ENCODE measurements around the gene IBSP.

IBSP gene

DNA sequence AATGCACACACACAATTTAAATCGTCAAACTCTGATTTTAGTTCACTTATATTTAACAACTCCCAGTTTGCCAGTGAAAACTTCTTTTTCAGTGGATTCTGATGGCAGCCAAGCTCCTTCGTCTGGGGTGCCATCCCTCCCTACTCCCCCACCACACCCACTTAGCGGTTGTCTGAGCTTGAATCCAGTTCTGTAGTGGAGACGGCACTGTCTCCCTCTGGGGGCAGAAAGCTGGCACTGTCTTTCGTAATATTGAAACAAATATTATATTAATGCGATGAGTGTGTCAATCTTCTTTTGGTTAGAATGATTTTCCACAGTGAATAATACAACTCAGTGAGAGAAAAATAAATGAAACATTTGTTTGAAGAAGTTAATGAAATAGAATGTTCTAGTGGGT, 38.9 kb downstream of the IBSP start:
- no peak for DNase-seq (ENCODE audit: low spot score)

DNA sequence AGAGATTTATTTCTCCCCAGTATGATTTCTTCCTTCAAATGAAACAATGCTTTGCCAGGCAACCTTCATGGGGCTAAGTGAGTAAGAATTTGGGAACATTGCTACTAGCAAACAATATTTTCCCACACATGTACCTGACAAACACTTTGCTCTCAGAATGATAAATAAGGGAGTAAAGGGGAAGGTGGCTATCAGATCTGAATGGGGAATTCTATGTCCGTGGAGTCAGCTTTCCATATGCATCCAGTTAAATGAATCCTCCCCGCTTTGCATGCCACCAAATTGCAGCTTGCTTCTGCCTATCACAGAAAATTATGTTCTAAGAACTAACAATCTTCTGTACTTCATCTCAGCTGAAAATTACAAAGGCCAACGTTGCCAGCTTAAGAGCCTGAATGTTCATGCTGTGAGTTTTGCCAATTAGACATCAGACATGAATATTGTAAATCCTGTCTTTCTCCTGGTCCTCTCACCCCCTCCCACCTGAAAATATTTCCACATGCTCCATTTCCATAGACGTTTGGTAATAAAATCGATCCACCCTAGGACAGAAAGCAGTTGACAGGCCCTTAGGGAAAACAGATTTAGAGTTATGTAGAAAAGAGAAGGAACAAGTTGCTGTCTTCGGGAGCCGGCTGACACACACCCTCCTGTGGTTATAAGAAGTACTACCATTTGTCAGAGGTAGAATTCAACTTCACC, 39.7 kb downstream of the IBSP start:
- DNase-seq (ENCODE audit: low spot score): peak; percentile 34

DNA sequence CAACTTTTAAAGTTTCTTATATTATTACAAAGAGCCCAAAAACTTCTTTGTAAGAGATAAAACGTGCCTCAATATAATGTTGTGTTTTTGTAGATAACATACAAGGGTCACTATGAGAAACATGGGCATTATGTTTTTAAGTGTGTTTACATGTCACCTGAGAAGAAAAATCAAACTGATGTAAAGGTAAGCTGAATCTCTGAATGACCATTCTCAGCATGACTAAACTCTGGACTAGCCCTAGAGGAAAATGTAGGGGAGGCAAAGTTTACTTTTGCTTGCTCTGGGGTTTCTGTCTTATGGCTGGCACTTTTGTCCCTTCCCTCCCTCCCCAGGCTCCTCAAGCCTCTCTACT, 40.2 kb downstream of the IBSP start:
- no peak for DNase-seq (ENCODE audit: low spot score)

DNA sequence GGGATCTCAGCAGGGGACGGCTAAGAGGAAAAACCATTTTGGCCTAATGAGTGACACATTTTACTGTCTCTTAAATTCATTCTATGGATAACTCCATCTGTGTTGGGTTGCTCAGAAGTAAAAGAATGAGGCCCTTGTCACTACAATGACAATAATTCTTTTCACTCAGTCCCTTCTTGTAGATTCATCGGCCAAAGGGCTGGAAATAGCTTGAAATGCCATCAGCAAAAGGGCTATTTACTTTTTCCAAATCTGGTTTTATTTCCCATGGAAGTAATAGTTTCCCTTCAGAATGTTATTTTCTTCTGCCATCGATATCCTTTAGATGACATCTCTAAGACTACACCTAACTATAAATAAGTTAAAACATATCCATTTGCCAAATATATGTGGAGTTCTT, 40.8 kb downstream of the IBSP start:
- no peak for DNase-seq (ENCODE audit: low spot score)

DNA sequence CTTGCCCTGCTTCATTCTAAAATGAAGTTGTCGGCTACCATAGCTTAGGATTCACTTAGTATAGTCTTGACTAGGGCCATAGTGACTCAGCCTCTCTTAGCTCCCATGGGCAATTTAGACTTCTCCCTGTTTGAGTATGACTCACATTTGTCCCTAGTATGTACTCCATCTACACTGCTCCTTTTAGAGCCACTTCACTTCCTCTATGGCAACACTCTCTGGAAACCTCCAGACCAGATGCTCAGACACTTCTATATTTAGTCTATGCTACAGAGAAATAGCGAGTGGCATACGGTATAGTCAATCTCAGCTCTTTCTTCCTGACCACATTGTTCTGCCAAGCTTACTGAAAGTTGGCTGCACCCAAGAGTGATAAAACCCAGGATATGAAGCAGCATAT, 44.6 kb downstream of the IBSP start:
- peak; percentile 47 for DNase-seq (ENCODE audit: low spot score)

DNA sequence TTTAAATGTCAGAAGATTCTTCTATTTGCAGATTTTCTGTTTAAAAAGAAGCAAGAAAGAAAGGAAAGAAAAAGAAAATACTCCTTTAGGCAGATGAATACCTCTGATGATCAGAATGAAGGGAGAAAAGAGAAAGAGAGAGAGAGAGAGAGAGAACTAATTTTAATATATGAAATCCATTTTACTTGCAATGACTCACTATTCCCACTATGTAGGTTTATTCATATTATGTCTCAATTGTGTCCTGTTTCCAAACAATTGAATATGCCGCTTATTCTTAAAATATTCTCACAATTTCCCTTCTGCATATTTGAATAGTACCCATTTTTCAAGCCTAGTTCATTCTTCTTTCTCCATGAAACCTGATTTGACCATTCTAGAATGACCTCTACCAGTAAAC, 45.1 kb downstream of the IBSP start:
- DNase-seq (ENCODE audit: low spot score): no peak

DNA sequence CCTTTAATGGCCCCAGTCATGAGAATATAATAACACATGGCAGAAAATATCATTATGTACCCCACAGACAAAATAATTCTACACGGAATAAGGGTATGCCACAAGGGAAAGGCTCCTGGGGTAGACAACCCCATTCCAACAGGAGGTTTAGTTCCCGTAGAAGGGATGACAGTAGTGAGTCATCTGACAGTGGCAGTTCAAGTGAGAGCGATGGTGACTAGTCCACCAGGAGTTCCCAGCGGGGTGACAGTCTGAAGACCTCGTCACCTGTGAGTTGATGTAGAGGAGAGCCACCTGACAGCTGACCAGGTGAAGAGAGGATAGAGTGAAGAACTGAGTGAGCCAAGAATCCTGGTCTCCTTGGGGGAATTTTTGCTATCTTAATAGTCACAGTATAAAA, 46.9 kb downstream of the IBSP start:
- no peak for DNase-seq (ENCODE audit: low spot score)

DNA sequence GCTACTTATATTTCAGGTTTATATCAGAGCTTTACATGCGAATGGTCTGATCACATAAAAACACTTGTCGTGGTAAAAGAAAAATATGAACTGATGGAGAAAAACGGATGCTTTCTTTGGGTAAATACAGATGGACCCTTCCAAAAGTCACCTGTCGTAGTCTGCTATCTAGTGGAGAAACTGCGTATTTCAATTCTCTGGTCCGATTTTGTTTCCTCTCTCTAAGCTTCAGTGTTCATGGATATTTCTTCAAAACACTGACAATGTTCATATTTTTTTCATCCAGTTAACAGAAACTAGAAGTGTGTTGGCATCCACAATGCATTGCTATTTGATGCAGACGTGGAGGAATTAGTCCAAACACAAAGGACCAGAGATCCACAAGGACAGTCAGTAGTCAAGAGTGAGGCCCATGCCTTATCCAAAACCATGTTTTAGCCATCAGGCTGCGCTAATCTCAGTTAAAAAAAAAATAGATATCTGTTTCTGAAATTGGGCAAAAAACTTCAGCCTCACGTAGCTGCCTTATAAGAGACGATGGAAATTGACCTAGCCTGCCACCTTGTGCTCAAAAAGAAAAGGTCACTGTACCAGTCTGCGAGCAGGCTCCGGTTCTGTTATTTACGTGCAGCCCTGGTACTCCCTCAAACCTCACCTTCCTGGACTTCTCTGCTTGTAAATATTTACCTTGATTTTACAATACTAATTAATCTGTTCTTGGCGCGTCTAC, 49.4 kb downstream of the IBSP start:
- DNase-seq (ENCODE audit: low spot score): peak; percentile 53

DNA sequence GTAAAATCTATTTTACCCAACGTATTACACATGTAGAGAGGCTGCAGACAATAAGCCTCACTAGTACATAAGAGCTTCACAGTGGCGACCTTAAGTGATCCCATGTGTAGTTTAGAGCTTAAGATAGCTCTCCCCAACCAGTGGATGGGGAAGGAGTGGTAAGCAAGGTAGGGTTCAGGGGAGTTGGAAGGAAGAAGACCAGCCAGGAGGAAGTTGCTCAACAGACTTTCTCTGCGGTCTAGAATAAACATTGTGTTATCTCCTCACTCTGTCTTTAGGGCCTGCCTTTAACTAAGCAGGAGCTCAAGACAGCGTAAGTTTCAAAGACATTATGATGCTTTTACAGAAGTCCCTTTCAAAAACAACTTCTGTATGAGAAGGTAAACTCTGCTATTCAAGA, 50.3 kb downstream of the IBSP start:
- no peak for DNase-seq (ENCODE audit: low spot score)

DNA sequence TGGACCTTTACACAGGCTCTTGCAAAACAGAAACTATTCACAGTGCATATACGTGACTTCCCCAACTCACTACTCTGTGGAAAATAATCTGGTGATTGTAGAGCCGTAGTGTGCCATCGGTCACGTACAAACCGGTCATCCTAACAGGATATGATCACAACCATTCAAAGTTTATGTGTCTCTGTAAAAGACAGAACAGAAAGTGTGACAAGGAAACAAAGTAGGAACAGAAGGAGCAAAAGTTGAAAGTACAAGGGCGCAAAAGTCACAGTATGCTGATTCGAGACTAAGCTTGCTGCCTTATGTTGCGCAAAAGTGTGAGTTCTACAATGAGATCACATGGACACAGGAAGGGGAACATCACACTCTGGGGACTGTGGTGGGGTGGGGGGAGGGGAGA, 52.0 kb downstream of the IBSP start:
- DNase-seq (ENCODE audit: low spot score): no peak

DNA sequence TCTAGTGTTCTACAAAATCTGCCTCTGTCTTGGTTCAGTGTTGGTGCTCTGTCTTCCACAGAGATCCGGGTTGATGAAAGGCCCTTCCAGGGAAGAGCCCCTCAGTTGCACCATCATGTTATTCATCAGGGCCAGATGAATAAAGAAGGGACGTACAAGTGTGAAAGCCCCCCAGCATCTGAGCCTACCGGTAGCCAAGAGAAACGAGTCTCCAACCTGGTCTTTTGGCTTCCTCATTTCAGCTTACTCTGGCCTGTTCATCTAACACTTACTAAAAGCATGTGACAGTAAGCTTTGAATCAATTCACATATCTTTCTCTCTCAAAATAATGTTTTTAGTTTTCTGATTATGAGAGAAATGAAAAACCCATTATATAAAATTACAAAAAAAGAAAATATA, 52.6 kb downstream of the IBSP start:
- no peak for DNase-seq (ENCODE audit: low spot score)

DNA sequence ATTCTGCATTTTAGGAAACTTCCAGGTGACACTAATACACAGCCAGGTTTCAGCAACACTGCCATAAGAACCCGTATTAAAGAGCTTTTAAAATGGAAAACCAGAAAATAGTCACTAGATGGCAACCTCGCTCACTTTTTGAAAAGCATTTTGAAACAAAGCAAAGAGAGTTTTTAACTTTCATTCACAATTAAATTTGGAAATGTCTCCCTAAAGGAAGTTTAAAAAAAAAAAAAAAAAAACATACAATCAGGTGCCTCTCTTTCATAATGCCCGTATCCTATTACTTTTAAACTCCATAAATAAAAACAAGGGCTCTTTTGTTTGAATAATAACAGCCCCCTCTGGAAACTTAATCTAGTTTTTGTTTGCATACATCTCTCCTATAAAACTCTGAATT, 53.8 kb downstream of the IBSP start:
- DNase-seq (ENCODE audit: low spot score): peak; percentile 31

DNA sequence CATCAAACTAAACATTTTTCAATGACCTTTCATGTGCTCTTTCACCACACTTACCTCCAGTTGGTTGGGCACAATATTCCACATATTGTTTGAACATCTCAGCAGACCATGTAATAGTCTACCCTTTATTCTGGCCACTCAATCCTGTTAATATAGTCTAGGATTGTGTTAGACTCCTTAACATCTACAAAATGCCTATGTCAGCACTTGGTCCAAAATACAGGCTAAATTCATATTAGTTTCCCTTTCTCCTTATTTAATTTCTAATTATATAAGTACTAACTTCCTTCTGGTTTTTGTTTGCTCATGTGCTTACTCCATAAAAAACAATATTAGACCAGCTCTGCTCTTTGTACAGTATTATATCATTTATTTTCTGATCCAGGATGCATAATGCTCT, 54.5 kb downstream of the IBSP start:
- no peak for DNase-seq (ENCODE audit: low spot score)

DNA sequence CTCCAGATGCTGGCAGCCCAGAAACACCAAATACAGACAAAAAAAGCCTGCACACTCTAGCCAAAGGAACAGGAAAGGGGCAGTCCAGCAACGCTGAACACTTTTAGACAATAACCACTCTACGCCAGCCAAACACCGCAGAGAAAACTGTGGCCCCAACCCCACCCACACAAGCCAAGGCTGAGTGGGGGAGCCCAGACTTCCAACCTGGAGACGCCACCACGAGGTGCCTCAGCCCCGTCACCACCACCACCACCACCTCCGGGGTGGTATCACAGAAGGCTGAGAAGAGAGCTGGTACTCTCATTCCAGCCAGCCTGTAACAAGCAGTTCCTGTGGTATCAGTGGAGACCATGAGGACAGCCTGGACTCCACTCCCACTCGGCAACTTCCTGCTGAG, 56.2 kb downstream of the IBSP start:
- DNase-seq (ENCODE audit: low spot score): no peak

DNA sequence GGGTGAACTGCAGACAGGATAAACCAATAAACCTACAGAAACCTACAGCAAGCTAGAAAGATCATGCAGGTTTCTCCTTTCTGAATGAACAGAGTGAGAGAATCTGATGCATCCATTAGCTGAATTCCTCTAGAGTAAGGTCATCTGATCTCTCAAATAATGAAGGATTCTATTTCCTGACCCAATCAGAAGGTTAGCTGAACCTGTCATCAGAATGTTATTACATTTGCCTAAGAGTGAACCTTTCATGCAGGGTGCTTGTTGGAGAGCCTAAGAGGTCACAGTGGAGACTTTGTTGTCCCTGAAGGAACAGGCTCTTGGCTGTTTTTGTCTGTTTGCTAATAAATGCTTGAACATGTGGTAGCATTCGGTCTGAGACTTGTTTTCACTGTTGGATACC, 57.5 kb downstream of the IBSP start:
- DNase-seq (ENCODE audit: low spot score): no peak

DNA sequence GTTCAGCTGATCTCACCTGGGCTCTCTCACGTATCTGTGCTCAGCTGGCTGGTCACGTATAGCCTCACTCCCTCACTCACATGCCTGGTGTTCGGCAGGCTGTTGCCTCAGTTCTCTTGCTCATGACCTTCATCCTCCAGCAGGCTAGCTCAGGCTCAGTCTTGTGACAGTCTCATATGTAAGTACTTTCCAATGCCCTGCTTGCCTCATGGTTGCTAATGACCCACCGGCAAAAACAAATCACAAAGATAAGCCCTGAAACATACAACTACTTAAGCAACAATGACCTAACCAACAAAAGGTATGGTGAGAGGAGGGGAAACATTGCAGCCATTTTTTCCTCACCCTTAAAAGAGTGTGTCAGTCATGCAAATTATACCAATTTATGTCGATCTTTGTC, 58.4 kb downstream of the IBSP start:
- no peak for DNase-seq (ENCODE audit: low spot score)

Data from AG08396 (cell line).